ENCODE measurements around the gene IGFBP2. TPM values are rescaled to one million over a fixed set of nuclear protein-coding genes. Genes with fewer than 3 reads are reported as not detected.

IGFBP2 gene
- total and polyA plus RNA-seq, 4 donors, result 657 to 1,436 (median 766) TPM

DNA sequence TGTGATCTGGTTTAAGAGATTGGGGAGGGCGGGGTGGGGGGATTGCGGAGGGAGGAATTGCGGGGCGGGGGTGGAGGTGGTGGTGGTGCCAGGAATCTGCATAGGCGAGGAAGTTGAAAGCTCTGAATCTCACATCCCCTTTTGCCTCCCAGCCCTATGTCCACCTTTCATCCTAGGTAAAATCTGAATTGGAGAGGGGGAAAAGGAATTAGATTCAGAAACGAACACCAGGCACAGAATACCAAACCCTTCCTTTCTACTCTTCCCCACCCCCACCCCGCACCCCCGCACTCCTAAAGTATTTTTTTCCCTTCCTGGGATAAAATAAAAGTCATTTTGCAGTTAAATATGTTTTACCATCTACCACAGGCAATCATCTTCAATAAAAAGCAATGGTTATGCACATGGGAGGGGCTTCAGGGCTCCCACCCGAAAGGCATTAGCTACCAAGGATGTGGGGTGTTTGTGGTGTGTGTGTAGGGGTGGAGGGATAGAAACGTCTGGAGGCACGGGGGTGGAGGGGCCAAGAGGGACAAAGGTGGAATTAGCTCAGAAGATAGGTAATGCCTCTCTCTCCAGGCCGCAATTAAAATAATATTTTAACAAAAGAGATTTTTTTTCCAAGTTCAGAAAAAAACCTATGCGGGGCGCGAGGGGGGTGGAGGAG, 60.3 kb downstream of the IGFBP2 start:
- WGBS, 2 donors, result 1 to 2% methylated on average over 15 of the region's 15 CpGs
- no peaks in the 10 kb centered on the region for H3K9me3 ChIP-seq (ENCODE audit: control insufficient read depth, low read length)
- H3K27me3 ChIP-seq (ENCODE audit: control insufficient read depth in 1 of 2, insufficient read depth in 2 of 2, low read length in 1 of 2), result no peaks in the 10 kb centered on the region
- peak overlapping the region; percentile 72 to 89 for H3K27ac ChIP-seq (ENCODE audit: low read depth in 1 of 2, low read length in 2 of 2)
- no peak for ATAC-seq (ENCODE audit: low FRiP score)
- H3K4me1 ChIP-seq (ENCODE audit: control insufficient read depth in 1 of 2, insufficient read depth in 2 of 2, low read length in 2 of 2), result peaks cover 0 to 7% of the 10 kb centered on the region in 2 donors
- H3K36me3 ChIP-seq (ENCODE audit: control insufficient read depth in 1 of 2, insufficient read depth in 2 of 2, low read length in 1 of 2), result no peaks in the 10 kb centered on the region
- peak overlapping the region; percentile 70 to 80 for H3K4me3 ChIP-seq (ENCODE audit: low read length in 2 of 2)
- intact Hi-C loops (cut with DNase I), result loop anchor here (10.0 kb wide), 3 partner anchors 361 to 741 kb away; no protein-coding TSS in a partner anchor
- DNase-seq, result peak in 1 of 2 donors; percentile 42

DNA sequence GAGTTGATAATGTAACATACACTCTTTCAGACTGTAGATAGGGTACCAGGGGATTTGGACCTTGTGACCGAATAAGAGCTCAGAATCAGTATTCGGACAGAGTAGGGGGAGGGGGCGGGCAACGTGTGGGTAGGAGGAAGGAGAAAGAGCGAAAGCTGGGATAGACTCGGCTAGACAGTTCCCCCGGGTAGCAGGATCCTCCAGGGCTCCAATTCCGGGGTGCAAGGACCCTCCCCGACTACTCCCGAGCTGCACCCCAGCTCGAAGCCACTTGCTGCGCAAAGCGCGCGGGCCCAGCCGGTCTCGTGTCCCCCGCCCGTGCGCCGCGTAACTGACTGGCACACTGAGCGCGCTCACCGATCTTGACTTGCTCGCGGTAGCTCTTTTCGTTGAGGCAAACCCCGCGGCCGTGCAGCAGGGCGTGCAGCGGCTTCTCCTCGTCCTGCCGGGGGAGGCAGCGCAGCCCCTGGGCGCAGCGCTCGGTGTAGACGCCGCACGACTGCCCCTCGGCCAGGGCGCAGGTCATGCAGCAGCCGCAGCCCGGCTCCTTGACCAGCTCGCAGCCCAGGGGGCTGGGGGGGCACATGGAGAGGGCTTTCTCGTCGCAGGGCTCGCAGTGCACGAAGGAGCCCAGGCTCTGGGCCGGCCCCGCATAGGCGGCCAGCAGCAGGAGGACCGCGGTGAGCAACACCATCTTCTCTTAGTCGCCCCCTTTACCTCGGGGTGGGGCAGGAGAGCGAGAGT, 61.0 kb downstream of the IGFBP2 start:
- H3K4me1 ChIP-seq (ENCODE audit: control insufficient read depth in 1 of 2, insufficient read depth in 2 of 2, low read length in 2 of 2), result peaks cover 0 to 7% of the 10 kb centered on the region in 2 donors
- ATAC-seq (ENCODE audit: low FRiP score), result peak; percentile 13
- H3K36me3 ChIP-seq (ENCODE audit: control insufficient read depth in 1 of 2, insufficient read depth in 2 of 2, low read length in 1 of 2), result no peaks in the 10 kb centered on the region
- H3K27me3 ChIP-seq (ENCODE audit: control insufficient read depth in 1 of 2, insufficient read depth in 2 of 2, low read length in 1 of 2), result no peaks in the 10 kb centered on the region
- intact Hi-C loops (cut with DNase I), result loop anchor here (10.0 kb wide), 3 partner anchors 361 to 741 kb away; no protein-coding TSS in a partner anchor
- peak overlapping the region; percentile 71 to 72 for H3K27ac ChIP-seq (ENCODE audit: low read depth in 1 of 2, low read length in 2 of 2)
- 0 to 1% methylated on average over 59 of the region's 59 CpGs for WGBS, 2 donors
- H3K4me3 ChIP-seq (ENCODE audit: low read length in 2 of 2), result peak overlapping the region; percentile 70 to 80
- H3K9me3 ChIP-seq (ENCODE audit: control insufficient read depth, low read length), result no peaks in the 10 kb centered on the region
- DNase-seq, result peak; percentile 76 to 90

DNA sequence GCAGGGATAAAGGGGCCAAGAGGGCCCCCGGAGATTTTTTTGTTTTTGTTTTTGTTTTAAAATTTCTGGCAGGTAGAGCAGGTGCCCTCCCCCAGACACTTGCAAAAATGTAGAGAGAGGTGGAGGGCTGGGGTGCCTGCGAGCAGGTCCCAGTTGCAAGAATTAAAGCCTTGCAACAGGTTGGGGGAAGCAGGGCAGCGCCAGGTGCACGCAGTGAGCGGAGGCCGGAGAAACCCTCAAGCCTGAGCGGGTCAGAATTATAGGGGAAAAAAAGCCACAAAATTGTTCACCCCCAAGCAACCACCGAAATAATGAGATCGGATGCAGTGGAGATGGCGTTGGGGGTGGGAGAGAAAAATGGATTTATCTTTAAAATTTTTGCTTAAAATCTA, 61.6 kb downstream of the IGFBP2 start:
- no peaks in the 10 kb centered on the region for H3K36me3 ChIP-seq (ENCODE audit: control insufficient read depth in 1 of 2, insufficient read depth in 2 of 2, low read length in 1 of 2)
- H3K4me1 ChIP-seq (ENCODE audit: control insufficient read depth in 1 of 2, insufficient read depth in 2 of 2, low read length in 2 of 2), result peaks cover 0 to 2% of the 10 kb centered on the region in 2 donors
- H3K4me3 ChIP-seq (ENCODE audit: low read length in 2 of 2), result peak overlapping the region; percentile 70 to 80
- no peak for ATAC-seq (ENCODE audit: low FRiP score)
- WGBS, 2 donors, result 0 to 1% methylated on average over 10 of the region's 10 CpGs
- no peaks in the 10 kb centered on the region for H3K9me3 ChIP-seq (ENCODE audit: control insufficient read depth, low read length)
- H3K27me3 ChIP-seq (ENCODE audit: control insufficient read depth in 1 of 2, insufficient read depth in 2 of 2, low read length in 1 of 2), result no peaks in the 10 kb centered on the region
- peak in 1 of 2 donors; percentile 55 for DNase-seq
- intact Hi-C loops (cut with DNase I), result loop anchor here (5.0 to 10.0 kb wide), 15 partner anchors 82 to 1057 kb away; no protein-coding TSS in a partner anchor
- peak overlapping the region in 1 of 2 donors; percentile 71 for H3K27ac ChIP-seq (ENCODE audit: low read depth in 1 of 2, low read length in 2 of 2)

DNA sequence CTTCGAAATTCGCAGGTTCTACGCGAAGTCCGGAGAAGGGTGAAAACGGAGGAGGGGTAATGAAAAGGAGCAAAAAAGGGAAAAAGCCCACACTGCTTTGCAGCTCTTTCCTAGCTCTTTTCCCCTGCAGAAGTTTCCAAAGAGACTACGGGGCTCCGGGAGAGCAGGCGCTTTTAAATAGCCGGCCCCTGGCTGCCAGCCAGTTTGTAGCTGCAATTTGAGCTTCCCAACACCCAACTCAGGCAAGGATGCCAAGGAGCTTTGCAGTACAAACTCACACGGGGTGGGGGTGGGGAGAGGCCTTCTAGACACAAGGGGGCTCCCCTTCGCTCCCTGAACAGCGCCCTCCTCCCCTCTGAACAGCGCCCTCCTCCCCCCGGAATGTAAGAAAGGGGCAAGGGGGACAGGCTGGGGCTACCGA, 62.2 kb downstream of the IGFBP2 start, which contains the start of gene IGFBP5:
Gene IGFBP5 (minus strand): TSS at position 149 of the 421 bp plus-strand sequence. CDS start 774 bp downstream, outside the sequence.
- Histone ChIP-seq H3K4me1 (ENCODE audit: control insufficient read depth in 1 of 2, insufficient read depth in 2 of 2, low read length in 2 of 2) (peaks cover 0 to 4% of the 10 kb centered on the region in 2 donors), H3K27me3 (ENCODE audit: control insufficient read depth in 1 of 2, insufficient read depth in 2 of 2, low read length in 1 of 2) (no peaks in the 10 kb centered on the region), H3K27ac (ENCODE audit: low read depth in 1 of 2, low read length in 2 of 2) (peak within 1 kb of the TSS; percentile 39 to 71), H3K4me3 (ENCODE audit: low read length in 2 of 2) (peak within 1 kb of the TSS; percentile 70 to 80), H3K9me3 (ENCODE audit: control insufficient read depth, low read length) (no peaks in the 10 kb centered on the region), H3K36me3 (ENCODE audit: control insufficient read depth in 1 of 2, insufficient read depth in 2 of 2, low read length in 1 of 2) (no peaks in the 10 kb centered on the region)
- WGBS, 2 donors, result 2 to 4% methylated on average over 16 of the region's 16 CpGs
- peak; percentile 91 to 96 for DNase-seq
- intact Hi-C loops (cut with DNase I), result loop anchor here (5.0 to 10.0 kb wide), 15 partner anchors 82 to 1057 kb away; no protein-coding TSS in a partner anchor
- ATAC-seq (ENCODE audit: low FRiP score), result peak; percentile 66

DNA sequence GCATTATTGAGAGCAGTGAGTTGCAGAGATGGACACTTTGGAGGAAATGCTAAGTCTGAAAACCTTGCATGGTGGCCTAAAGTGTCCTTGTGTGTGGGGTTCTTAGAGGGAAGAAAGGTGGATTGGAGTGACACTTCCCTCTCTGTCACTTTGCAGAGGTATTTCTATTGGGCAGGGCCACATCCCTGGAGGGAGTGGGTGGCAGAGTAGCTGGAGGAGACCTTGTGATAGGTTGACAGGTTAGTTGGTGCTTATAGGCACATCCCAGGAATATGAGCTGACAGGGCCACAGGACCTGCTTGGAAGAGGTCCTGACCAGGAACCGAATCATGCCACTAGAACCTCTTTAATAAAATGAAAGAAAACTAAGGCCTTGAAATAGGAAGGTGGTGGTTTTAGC, 63.1 kb downstream of the IGFBP2 start:
- H3K4me3 ChIP-seq (ENCODE audit: low read length in 2 of 2), result no peak overlapping the region
- DNase-seq, result no peak
- no peaks in the 10 kb centered on the region for H3K9me3 ChIP-seq (ENCODE audit: control insufficient read depth, low read length)
- peaks cover 0 to 7% of the 10 kb centered on the region in 2 donors for H3K4me1 ChIP-seq (ENCODE audit: control insufficient read depth in 1 of 2, insufficient read depth in 2 of 2, low read length in 2 of 2)
- ATAC-seq (ENCODE audit: low FRiP score), result no peak
- H3K36me3 ChIP-seq (ENCODE audit: control insufficient read depth in 1 of 2, insufficient read depth in 2 of 2, low read length in 1 of 2), result no peaks in the 10 kb centered on the region
- H3K27ac ChIP-seq (ENCODE audit: low read depth in 1 of 2, low read length in 2 of 2), result peak overlapping the region; percentile 35 to 39
- intact Hi-C loops (cut with DNase I), result loop anchor here (2.0 to 10.0 kb wide), 17 partner anchors 81 to 1056 kb away; no protein-coding TSS in a partner anchor
- WGBS, 2 donors, result 23 to 41% methylated on average over 1 of the region's 1 CpG
- no peaks in the 10 kb centered on the region for H3K27me3 ChIP-seq (ENCODE audit: control insufficient read depth in 1 of 2, insufficient read depth in 2 of 2, low read length in 1 of 2)

DNA sequence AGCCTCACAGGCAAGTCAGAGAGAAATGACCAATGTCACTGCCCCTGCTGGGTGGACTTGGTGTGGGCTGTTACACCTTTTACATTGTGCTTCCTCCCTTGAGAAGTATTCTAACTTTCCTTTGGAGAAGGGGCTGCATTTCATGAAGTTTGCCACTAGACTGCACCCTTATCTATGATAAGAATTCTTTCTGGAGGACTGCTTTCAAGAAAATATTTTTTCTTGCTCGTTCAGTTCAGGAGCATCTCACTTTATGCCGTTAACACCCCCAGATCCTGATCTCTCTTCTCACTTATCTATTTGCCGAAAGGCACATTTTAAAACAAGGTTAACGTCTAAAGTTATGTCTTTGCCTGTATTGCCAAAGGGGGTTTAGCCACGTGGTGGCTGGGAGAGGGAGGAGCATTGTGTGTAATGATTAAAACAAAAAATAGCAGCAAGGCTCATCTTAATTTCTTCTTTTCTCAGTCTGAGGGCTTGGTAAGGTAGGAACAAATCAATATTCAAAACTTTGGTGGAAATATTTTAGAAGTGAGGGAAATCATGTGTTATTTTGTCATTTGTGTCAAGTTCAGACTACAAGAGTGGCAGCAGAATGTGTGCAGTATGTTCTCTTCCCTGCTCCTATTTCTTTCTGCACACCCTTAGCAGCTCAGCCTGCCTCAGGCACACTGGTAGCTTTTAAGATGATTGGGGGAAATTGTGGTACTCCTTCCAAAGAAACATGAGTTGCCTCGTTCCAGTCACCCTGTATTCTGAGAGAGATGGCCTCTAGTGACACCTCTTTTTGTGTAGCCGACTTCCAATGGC, 63.7 kb downstream of the IGFBP2 start:
- H3K4me3 ChIP-seq (ENCODE audit: low read length in 2 of 2), result no peak overlapping the region
- no peak for DNase-seq
- no peaks in the 10 kb centered on the region for H3K36me3 ChIP-seq (ENCODE audit: control insufficient read depth in 1 of 2, insufficient read depth in 2 of 2, low read length in 1 of 2)
- intact Hi-C loops (cut with DNase I), result loop anchor here (2.0 to 10.0 kb wide), 17 partner anchors 80 to 1055 kb away; no protein-coding TSS in a partner anchor
- H3K9me3 ChIP-seq (ENCODE audit: control insufficient read depth, low read length), result no peaks in the 10 kb centered on the region
- no peaks in the 10 kb centered on the region for H3K27me3 ChIP-seq (ENCODE audit: control insufficient read depth in 1 of 2, insufficient read depth in 2 of 2, low read length in 1 of 2)
- H3K27ac ChIP-seq (ENCODE audit: low read depth in 1 of 2, low read length in 2 of 2), result peak overlapping the region in 1 of 2 donors; percentile 39
- WGBS, 2 donors, result 23 to 26% methylated on average over 7 of the region's 7 CpGs
- H3K4me1 ChIP-seq (ENCODE audit: control insufficient read depth in 1 of 2, insufficient read depth in 2 of 2, low read length in 2 of 2), result peaks cover 0 to 7% of the 10 kb centered on the region in 2 donors
- ATAC-seq (ENCODE audit: low FRiP score), result no peak

DNA sequence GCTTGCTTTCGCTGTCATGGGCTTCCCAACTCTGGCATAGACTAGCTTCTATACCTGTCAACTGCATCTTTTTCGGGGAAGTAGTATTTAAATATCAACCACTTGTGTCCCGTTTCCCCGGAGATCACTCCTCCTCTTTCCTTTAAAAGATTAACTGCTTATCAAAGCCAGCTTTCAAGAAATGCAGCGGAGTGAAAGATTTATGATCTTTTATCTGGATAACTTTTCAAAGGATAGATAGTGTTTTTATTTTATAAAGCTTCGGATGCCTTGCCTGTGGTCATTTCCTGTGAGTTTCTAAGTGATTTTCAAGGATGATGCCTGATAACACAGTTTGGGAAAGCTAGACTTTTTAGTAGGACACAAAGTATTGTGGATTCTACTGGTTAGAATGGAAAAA, 65.1 kb downstream of the IGFBP2 start:
- no peak overlapping the region for H3K27ac ChIP-seq (ENCODE audit: low read depth in 1 of 2, low read length in 2 of 2)
- no peaks in the 10 kb centered on the region for H3K36me3 ChIP-seq (ENCODE audit: control insufficient read depth in 1 of 2, insufficient read depth in 2 of 2, low read length in 1 of 2)
- H3K27me3 ChIP-seq (ENCODE audit: control insufficient read depth in 1 of 2, insufficient read depth in 2 of 2, low read length in 1 of 2), result no peaks in the 10 kb centered on the region
- ATAC-seq (ENCODE audit: low FRiP score), result no peak
- WGBS, 2 donors, result 40 to 51% methylated on average over 6 of the region's 6 CpGs
- intact Hi-C loops (cut with DNase I), result loop anchor here (5.0 to 10.0 kb wide), 15 partner anchors 79 to 1054 kb away; no protein-coding TSS in a partner anchor
- no peak overlapping the region for H3K4me3 ChIP-seq (ENCODE audit: low read length in 2 of 2)
- DNase-seq, result no peak
- H3K4me1 ChIP-seq (ENCODE audit: control insufficient read depth in 1 of 2, insufficient read depth in 2 of 2, low read length in 2 of 2), result peaks cover 0 to 7% of the 10 kb centered on the region in 2 donors
- H3K9me3 ChIP-seq (ENCODE audit: control insufficient read depth, low read length), result no peaks in the 10 kb centered on the region

DNA sequence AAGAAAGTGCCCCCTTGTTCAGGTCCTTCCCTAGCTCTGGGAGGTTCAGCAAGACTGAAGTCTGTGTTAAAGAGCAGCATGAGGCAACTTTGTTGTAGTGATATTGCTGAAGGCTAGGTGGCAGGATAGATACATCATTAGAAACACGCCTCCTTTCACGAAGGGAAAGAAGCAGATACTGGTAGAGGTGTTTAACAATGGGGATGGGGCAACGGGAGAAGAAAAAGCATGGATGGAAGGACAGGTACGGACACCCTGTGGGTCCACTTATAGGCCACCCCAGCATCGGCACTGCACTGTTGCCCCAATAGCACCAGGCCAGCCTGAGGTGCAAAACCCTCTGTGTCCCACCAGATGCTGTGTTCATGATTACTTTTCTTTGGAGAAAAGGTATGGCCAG, 65.7 kb downstream of the IGFBP2 start:
- peaks cover 0 to 7% of the 10 kb centered on the region in 2 donors for H3K4me1 ChIP-seq (ENCODE audit: control insufficient read depth in 1 of 2, insufficient read depth in 2 of 2, low read length in 2 of 2)
- no peak overlapping the region for H3K4me3 ChIP-seq (ENCODE audit: low read length in 2 of 2)
- no peaks in the 10 kb centered on the region for H3K27me3 ChIP-seq (ENCODE audit: control insufficient read depth in 1 of 2, insufficient read depth in 2 of 2, low read length in 1 of 2)
- intact Hi-C loops (cut with DNase I), result loop anchor here (5.0 to 10.0 kb wide), 15 partner anchors 78 to 1053 kb away; no protein-coding TSS in a partner anchor
- no peak overlapping the region for H3K27ac ChIP-seq (ENCODE audit: low read depth in 1 of 2, low read length in 2 of 2)
- H3K9me3 ChIP-seq (ENCODE audit: control insufficient read depth, low read length), result no peaks in the 10 kb centered on the region
- peak in 1 of 2 donors; percentile 49 for DNase-seq
- no peaks in the 10 kb centered on the region for H3K36me3 ChIP-seq (ENCODE audit: control insufficient read depth in 1 of 2, insufficient read depth in 2 of 2, low read length in 1 of 2)
- ATAC-seq (ENCODE audit: low FRiP score), result peak; percentile 49
- WGBS, 2 donors, result 9% methylated on average over 5 of the region's 5 CpGs
